Natural killer cell (primary cell): ENCODE measurements around the gene TBCE. TPM values are rescaled to one million over a fixed set of nuclear protein-coding genes. Genes with fewer than 3 reads are reported as not detected.

Experiments used
- ATAC-seq, 3 donors: fragments of 150-1000 bp in 2 of 3; fragments of 200-7000 bp in 1 of 3; cut with Tn5 transposase; 1 replicate in 1 of 3; 2 replicates in 2 of 3; pipeline ENCODE4 v1.10.0; 2021; ENCODE audit warnings: mild to moderate bottlenecking in 2 of 3, moderate library complexity in 2 of 3
- DNase-seq, 2 donors: peaks; one replicate each; pipeline versions ENCODE4 v3.0.0 to v3.0.0-alpha.2; 2013 to 2021; ENCODE audit warnings: mixed read lengths in 1 of 2
- H3K27ac ChIP-seq: one replicate; pipeline ENCODE4 v1.5.1; 2013; ENCODE audit warnings: mild to moderate bottlenecking, low read length
- H3K27me3 ChIP-seq: one replicate; pipeline ENCODE4 v1.6.1; 2013; ENCODE audit warnings: low read length; ENCODE audit not compliant: control insufficient read depth, insufficient read depth
- H3K36me3 ChIP-seq: one replicate; pipeline ENCODE4 v1.6.1; 2013; ENCODE audit warnings: low read length; ENCODE audit not compliant: control insufficient read depth, insufficient read depth
- H3K4me1 ChIP-seq: one replicate; pipeline ENCODE4 v1.6.1; 2013; ENCODE audit warnings: low read length; ENCODE audit not compliant: control insufficient read depth, insufficient read depth
- H3K4me3 ChIP-seq: one replicate; pipeline ENCODE4 v1.5.1; 2013; ENCODE audit warnings: low read length
- H3K9me3 ChIP-seq: one replicate; pipeline ENCODE4 v1.6.1; 2013; ENCODE audit warnings: low read length; ENCODE audit not compliant: control insufficient read depth, insufficient read depth
- H3K27ac Mint-ChIP-seq, 2 donors: one replicate each; pipeline ENCODE4 v1.8.0; 2022; ENCODE audit warnings: mild to moderate bottlenecking in 2 of 2, mixed read lengths in 2 of 2, moderate library complexity in 1 of 2
- H3K27me3 Mint-ChIP-seq, 2 donors: one replicate each; pipeline ENCODE4 v1.8.0; 2022; ENCODE audit warnings: low read depth in 2 of 2, mixed read lengths in 2 of 2
- H3K36me3 Mint-ChIP-seq: one replicate; pipeline ENCODE4 v1.8.0; 2022; ENCODE audit warnings: mixed read lengths
- H3K4me1 Mint-ChIP-seq, 2 donors: one replicate each; pipeline ENCODE4 v1.8.0; 2022; ENCODE audit warnings: mixed read lengths in 2 of 2
- H3K4me3 Mint-ChIP-seq: one replicate; pipeline ENCODE4 v1.8.0; 2022; ENCODE audit warnings: mild to moderate bottlenecking, moderate library complexity, mixed read lengths
- H3K9me3 Mint-ChIP-seq, 2 donors: one replicate each; pipeline ENCODE4 v1.8.0; 2022; ENCODE audit warnings: mixed read lengths in 2 of 2
- WGBS: methylation state at CpG from one replicate; pipeline ENCODE4 v1.1.7; 2013; ENCODE audit warnings: missing lambda C conversion rate; ENCODE audit not compliant: insufficient coverage; 5-methylcytosine and 5-hydroxymethylcytosine counted together
- intact Hi-C: fragments of 100-400 bp; cut with micrococcal nuclease; formaldehyde crosslinking; loops from one replicate; pipeline ENCODE4 v1.14.2; 2022
- total RNA-seq, 4 donors: library from RNA; stranded (reverse); fragments of 120-200 nt in 1 of 4; gene quantifications; one replicate each; pipeline versions ENCODE4 v1.2.3 to v1.2.4, GENCODE V29; 2013 to 2022
- TF ChIP-seq, protein P1 (sequence below): fragments of 200-600 bp; IDR thresholded peaks from one replicate; pipeline ENCODE4 v1.8.0; 2022; ENCODE audit warnings: antibody characterized with exemption

Gene TBCE
- total RNA-seq, 3 donors from 2014 or later (not counting 1 experiment from before 2014, with no cell fraction given) = 24.1 to 25.2 (median 25.0) TPM

DNA sequence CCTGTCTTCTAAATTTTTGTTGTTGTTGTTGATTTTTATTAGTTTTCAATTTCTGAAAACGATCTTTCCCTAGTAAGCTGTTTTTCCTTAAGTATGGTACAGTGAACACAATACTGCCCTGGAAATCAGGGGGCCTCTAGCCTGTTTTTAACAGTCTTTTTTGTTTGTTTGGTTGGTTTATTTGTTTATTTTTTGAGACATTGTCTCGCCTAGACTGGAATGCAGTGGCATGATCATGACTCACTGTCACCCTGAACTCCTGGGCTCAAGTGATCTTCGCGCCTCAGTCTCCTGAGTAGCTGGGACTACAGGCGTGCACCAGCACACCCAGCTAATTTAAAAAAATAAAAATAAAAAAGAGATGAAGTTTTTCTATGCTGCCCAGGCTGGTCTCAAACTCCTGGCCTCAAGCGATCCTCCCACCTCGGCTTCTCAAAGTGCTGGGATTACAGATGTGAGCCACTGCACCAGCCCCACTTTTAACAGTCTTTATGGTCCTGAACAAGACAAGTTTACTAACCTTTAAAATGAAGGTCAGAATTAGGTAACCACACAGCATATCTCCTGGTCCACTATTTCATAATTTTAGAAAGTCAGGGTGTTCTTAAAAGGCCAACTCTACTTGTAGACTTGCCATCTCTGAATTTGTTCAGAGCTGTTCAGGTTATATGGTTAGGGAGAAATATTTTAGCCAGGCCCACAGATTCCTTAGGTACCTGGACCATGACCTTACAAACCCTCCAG is 35.4 kb downstream of the TBCE start:
- Mint-ChIP-seq H3K27me3 (no peaks in the 10 kb centered on the region), H3K36me3 (no peaks in the 10 kb centered on the region)

DNA sequence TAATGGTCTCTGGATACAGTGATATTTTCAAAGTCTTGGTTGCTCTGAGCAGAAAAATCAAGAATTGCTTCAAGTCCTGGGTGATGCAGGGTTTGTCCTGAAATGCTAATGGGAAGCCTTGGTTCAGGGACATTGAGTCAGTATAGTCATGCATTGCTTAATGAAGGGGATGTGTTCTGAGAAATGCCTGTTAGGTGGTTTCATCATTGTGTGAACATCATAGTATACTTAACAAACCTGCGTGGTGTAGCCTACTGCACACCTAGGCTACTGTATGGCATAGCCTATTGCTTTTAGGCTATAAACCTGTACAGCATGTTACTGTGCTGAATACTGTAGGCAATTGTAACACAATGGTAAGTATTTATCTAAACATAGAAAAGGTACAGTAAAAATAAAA is 36.4 kb downstream of the TBCE start:
- peaks cover 3% of the 10 kb centered on the region for H3K36me3 ChIP-seq
- no peaks in the 10 kb centered on the region for H3K9me3 ChIP-seq
- H3K27ac ChIP-seq = no peak overlapping the region
- H3K27ac Mint-ChIP-seq = no peak overlapping the region
- TF ChIP-seq, protein P1, sequence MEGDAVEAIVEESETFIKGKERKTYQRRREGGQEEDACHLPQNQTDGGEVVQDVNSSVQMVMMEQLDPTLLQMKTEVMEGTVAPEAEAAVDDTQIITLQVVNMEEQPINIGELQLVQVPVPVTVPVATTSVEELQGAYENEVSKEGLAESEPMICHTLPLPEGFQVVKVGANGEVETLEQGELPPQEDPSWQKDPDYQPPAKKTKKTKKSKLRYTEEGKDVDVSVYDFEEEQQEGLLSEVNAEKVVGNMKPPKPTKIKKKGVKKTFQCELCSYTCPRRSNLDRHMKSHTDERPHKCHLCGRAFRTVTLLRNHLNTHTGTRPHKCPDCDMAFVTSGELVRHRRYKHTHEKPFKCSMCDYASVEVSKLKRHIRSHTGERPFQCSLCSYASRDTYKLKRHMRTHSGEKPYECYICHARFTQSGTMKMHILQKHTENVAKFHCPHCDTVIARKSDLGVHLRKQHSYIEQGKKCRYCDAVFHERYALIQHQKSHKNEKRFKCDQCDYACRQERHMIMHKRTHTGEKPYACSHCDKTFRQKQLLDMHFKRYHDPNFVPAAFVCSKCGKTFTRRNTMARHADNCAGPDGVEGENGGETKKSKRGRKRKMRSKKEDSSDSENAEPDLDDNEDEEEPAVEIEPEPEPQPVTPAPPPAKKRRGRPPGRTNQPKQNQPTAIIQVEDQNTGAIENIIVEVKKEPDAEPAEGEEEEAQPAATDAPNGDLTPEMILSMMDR = no peak
- intact Hi-C loops = no loop called here
- no CpG with 5 or more reads among the region's 1 CpG for WGBS
- DNase-seq (no peak), ATAC-seq (no peak)
- no peaks in the 10 kb centered on the region for H3K36me3 Mint-ChIP-seq
- H3K4me3 Mint-ChIP-seq = no peak overlapping the region
- no peaks in the 10 kb centered on the region for H3K4me1 ChIP-seq
- H3K4me3 ChIP-seq = no peak overlapping the region
- peaks cover 0 to 10% of the 10 kb centered on the region in 2 donors for H3K4me1 Mint-ChIP-seq
- no peaks in the 10 kb centered on the region for H3K27me3 ChIP-seq
- no peaks in the 10 kb centered on the region for H3K9me3 Mint-ChIP-seq
- no peaks in the 10 kb centered on the region for H3K27me3 Mint-ChIP-seq

More for the DNA sequence above, 35.4 kb downstream of the TBCE start:
- TF ChIP-seq, protein P1 = no peak
- DNase-seq = no peak
- Mint-ChIP-seq H3K9me3 (no peaks in the 10 kb centered on the region), H3K4me3 (no peak overlapping the region), H3K4me1 (peaks cover 0 to 14% of the 10 kb centered on the region in 2 donors), H3K27ac (no peak overlapping the region)
- H3K27ac ChIP-seq = no peak overlapping the region
- peaks cover 3% of the 10 kb centered on the region for H3K36me3 ChIP-seq
- H3K4me3 ChIP-seq = no peak overlapping the region
- no peak for ATAC-seq
- no peaks in the 10 kb centered on the region for H3K27me3 ChIP-seq
- intact Hi-C loops = no loop called here
- H3K9me3 ChIP-seq = no peaks in the 10 kb centered on the region
- H3K4me1 ChIP-seq = no peaks in the 10 kb centered on the region
- WGBS = 94% methylated on average over 6 of the region's 7 CpGs

DNA sequence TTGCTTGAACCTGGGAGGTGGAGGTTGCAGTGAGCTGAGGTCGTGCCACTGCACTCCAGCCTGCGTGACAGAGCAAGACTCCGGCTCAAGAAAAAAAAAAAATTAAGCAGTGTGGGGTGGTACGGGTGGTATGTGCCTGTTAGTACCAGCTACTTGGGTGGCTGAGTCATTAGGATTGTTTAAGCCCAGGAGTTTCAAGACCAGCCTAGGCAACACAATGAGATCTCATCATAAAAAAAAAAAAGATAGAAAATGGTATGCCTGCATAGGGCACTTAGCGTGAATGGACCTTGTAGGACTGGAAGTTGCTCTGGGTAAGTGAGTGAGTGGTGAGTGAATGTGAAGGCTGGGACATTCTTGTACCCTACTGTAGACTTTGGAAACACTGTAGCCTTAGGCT is 37.0 kb downstream of the TBCE start:
- WGBS = 95% methylated on average over 5 of the region's 5 CpGs
- no peaks in the 10 kb centered on the region for H3K36me3 Mint-ChIP-seq
- H3K27me3 Mint-ChIP-seq = no peaks in the 10 kb centered on the region
- intact Hi-C loops = no loop called here
- ATAC-seq (no peak), DNase-seq (no peak)
- peaks cover 0 to 8% of the 10 kb centered on the region in 2 donors for H3K4me1 Mint-ChIP-seq
- H3K36me3 ChIP-seq = peaks cover 3% of the 10 kb centered on the region
- H3K4me3 ChIP-seq = no peak overlapping the region
- H3K4me1 ChIP-seq = no peaks in the 10 kb centered on the region
- H3K4me3 Mint-ChIP-seq = no peak overlapping the region
- H3K27ac Mint-ChIP-seq = no peak overlapping the region
- H3K27me3 ChIP-seq = no peaks in the 10 kb centered on the region
- H3K9me3 Mint-ChIP-seq = no peaks in the 10 kb centered on the region
- TF ChIP-seq, protein P1 = no peak
- no peak overlapping the region for H3K27ac ChIP-seq
- no peaks in the 10 kb centered on the region for H3K9me3 ChIP-seq

GRCh38 chr1:235407419-235407818 is 40.2 kb downstream of the TBCE start:
- intact Hi-C loops = no loop called here
- H3K27me3 ChIP-seq = no peaks in the 10 kb centered on the region
- no peak overlapping the region for H3K27ac ChIP-seq
- Mint-ChIP-seq H3K36me3 (no peaks in the 10 kb centered on the region), H3K4me3 (no peak overlapping the region), H3K27me3 (no peaks in the 10 kb centered on the region), H3K27ac (no peak overlapping the region), H3K4me1 (peaks cover 6 to 9% of the 10 kb centered on the region in 2 donors), H3K9me3 (no peaks in the 10 kb centered on the region)
- H3K36me3 ChIP-seq = peaks cover 3% of the 10 kb centered on the region
- no peak for ATAC-seq
- H3K4me1 ChIP-seq = no peaks in the 10 kb centered on the region
- 94% methylated on average over 5 of the region's 5 CpGs for WGBS
- H3K9me3 ChIP-seq = no peaks in the 10 kb centered on the region
- DNase-seq = no peak
- TF ChIP-seq, protein P1 = no peak
- no peak overlapping the region for H3K4me3 ChIP-seq
